ENCODE measurements around the gene AMER3.
"Not testable (repeated sequence)": the region's sequence is repeated elsewhere in the genome, so short reads cannot be mapped to it uniquely, and the experiment has no call there.

GRCh38 chr2:130714795-130715194 lies 40.5 kb upstream of the AMER3 start:
- TF ChIP-seq, protein P1, sequence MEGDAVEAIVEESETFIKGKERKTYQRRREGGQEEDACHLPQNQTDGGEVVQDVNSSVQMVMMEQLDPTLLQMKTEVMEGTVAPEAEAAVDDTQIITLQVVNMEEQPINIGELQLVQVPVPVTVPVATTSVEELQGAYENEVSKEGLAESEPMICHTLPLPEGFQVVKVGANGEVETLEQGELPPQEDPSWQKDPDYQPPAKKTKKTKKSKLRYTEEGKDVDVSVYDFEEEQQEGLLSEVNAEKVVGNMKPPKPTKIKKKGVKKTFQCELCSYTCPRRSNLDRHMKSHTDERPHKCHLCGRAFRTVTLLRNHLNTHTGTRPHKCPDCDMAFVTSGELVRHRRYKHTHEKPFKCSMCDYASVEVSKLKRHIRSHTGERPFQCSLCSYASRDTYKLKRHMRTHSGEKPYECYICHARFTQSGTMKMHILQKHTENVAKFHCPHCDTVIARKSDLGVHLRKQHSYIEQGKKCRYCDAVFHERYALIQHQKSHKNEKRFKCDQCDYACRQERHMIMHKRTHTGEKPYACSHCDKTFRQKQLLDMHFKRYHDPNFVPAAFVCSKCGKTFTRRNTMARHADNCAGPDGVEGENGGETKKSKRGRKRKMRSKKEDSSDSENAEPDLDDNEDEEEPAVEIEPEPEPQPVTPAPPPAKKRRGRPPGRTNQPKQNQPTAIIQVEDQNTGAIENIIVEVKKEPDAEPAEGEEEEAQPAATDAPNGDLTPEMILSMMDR (IDR thresholded peaks at IDR 0.05; ENCODE audit: poor library complexity, severe bottlenecking), result not testable (repeated sequence)
- TF ChIP-seq EP300 (conservative IDR thresholded peaks at IDR 0.05; ENCODE audit: poor library complexity, severe bottlenecking), result not testable (repeated sequence)

All from neural cell (in vitro differentiated cells).